Gastroesophageal sphincter (tissue), 3 donors: Measurements from ENCODE around the gene ING1.

Experiments
- CTCF ChIP-seq, 4 experiments: fragments of 200-600 bp in 2 of 4; fragments of 450-650 bp in 2 of 4; sonication (generic) in 1 of 4; IDR thresholded peaks; one replicate each; pipeline ENCODE4 v1.5.1; 2017 to 2019; ENCODE audit warnings: antibody characterized with exemption in 4 of 4, mild to moderate bottlenecking in 2 of 4, moderate library complexity in 2 of 4
- EP300 ChIP-seq: sonication (generic); formaldehyde crosslinking; IDR thresholded peaks from one replicate; pipeline ENCODE4 v1.6.1; 2017; ENCODE audit warnings: antibody characterized with exemption, mild to moderate bottlenecking
- POLR2A ChIP-seq, 2 donors: fragments of 450-650 bp; IDR thresholded peaks; one replicate each; pipeline ENCODE4 v1.6.1; 2017; ENCODE audit warnings: antibody characterized with exemption in 2 of 2, mild to moderate bottlenecking in 2 of 2, moderate library complexity in 1 of 2

- TF ChIP-seq CTCF (IDR thresholded peaks at IDR 0.05), result no peak
- TF ChIP-seq POLR2A (IDR thresholded peaks at IDR 0.05), result no peak
- TF ChIP-seq EP300, result no peak
These were observed 42.7 kb downstream of the ING1 start for GRCh38 chr13:110756219-110756631.
